ENCODE data around the gene RASD1. TPM values are rescaled to one million over a fixed set of nuclear protein-coding genes. Genes with fewer than 3 reads are reported as not detected.

Gene RASD1
- total RNA-seq, 1 experiment from 2014 or later, result 59.0 TPM

DNA sequence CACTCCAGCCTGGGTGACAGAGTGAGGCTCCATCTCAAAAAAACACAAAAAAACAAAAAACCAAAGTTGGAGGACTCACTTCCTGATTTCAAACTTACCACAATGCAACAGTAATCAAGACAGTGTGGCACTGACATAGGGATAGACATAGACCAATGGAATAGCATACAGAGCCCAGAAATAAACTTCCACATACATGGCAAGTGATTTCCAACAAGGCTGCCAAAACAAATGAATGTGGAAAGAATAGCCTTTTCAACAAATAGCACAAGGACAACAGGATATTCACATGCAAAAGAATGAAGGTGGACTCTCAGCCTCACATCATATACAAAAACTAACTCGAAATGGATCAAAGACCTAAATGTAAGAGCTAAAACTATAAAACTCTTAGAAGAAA lies 36.8 kb upstream of the RASD1 start:
- TF ChIP-seq, protein P1, sequence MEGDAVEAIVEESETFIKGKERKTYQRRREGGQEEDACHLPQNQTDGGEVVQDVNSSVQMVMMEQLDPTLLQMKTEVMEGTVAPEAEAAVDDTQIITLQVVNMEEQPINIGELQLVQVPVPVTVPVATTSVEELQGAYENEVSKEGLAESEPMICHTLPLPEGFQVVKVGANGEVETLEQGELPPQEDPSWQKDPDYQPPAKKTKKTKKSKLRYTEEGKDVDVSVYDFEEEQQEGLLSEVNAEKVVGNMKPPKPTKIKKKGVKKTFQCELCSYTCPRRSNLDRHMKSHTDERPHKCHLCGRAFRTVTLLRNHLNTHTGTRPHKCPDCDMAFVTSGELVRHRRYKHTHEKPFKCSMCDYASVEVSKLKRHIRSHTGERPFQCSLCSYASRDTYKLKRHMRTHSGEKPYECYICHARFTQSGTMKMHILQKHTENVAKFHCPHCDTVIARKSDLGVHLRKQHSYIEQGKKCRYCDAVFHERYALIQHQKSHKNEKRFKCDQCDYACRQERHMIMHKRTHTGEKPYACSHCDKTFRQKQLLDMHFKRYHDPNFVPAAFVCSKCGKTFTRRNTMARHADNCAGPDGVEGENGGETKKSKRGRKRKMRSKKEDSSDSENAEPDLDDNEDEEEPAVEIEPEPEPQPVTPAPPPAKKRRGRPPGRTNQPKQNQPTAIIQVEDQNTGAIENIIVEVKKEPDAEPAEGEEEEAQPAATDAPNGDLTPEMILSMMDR (conservative IDR thresholded peaks at IDR 0.05; ENCODE audit: low read depth, low read length), result no peak
- TF ChIP-seq EZH2phosphoT487 (IDR thresholded peaks at IDR 0.05; ENCODE audit: borderline replicate concordance, low read length) (no peak), EZH2 (IDR thresholded peaks at IDR 0.05; ENCODE audit: low read length, unreplicated experiment) (no peak)
- CTCF ChIA-PET, result no interaction called here
- Histone ChIP-seq H3K27ac (ENCODE audit: low read length) (no peak overlapping the region), H3K9ac (ENCODE audit: low read length) (no peak overlapping the region), H3K9me2 (replicated peaks; ENCODE audit: low read length) (no peaks in the 10 kb centered on the region), H3K4me2 (ENCODE audit: low read length) (no peak overlapping the region), H4K20me1 (ENCODE audit: low read length) (no peaks in the 10 kb centered on the region), H3K9me3 (ENCODE audit: low read length) (peaks cover 10% of the 10 kb centered on the region; the same call in 1 of the 2 replicates), H3K4me3 (ENCODE audit: low read length) (no peak overlapping the region), H3K27me3 (ENCODE audit: low read length) (no peaks in the 10 kb centered on the region), H3K36me3 (ENCODE audit: low read depth, low read length) (no peaks in the 10 kb centered on the region), H3K4me1 (ENCODE audit: insufficient read depth, low read length) (peaks cover 7% of the 10 kb centered on the region), H3K79me2 (ENCODE audit: low read length) (no peaks in the 10 kb centered on the region), H2AFZ (ENCODE audit: low read length) (no peak overlapping the region), H3F3A (ENCODE audit: low read length, unreplicated experiment) (no peaks in the 10 kb centered on the region)
- POLR2A ChIA-PET (ENCODE audit: unreplicated experiment), result no interaction called here
- intact Hi-C loops (cut with micrococcal nuclease), result no loop called here
- DNase-seq (no peak), ATAC-seq (no peak)
- no TSS peak for BruUV-seq (replicated peaks)

DNA sequence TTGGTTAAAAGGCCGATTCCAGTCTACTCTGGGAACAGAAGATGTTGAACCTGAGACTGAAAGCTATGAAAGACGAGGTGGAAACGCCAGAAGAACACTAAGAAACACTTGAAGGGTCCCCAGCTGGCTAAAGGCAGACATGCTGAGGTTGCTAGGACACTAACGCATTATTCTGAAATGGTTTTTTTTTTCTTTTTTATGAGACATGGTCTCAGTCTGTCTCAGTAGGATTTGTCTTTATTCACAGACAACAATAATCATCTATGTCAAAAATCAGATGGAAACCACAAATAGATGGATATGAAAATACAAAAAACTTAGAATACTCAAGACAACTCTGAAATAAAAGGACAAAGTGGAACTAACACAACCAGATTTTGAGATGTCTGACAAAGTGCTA lies 35.0 kb upstream of the RASD1 start:
- Histone ChIP-seq H3K79me2 (ENCODE audit: low read length) (no peaks in the 10 kb centered on the region), H3K4me2 (ENCODE audit: low read length) (no peak overlapping the region), H3K9me2 (replicated peaks; ENCODE audit: low read length) (no peaks in the 10 kb centered on the region), H3F3A (ENCODE audit: low read length, unreplicated experiment) (no peaks in the 10 kb centered on the region), H3K36me3 (ENCODE audit: low read depth, low read length) (no peaks in the 10 kb centered on the region), H3K27ac (ENCODE audit: low read length) (no peak overlapping the region), H3K9me3 (ENCODE audit: low read length) (peaks cover 10% of the 10 kb centered on the region; the same call in 1 of the 2 replicates), H4K20me1 (ENCODE audit: low read length) (no peaks in the 10 kb centered on the region), H3K27me3 (ENCODE audit: low read length) (no peaks in the 10 kb centered on the region), H3K4me3 (ENCODE audit: low read length) (no peak overlapping the region), H2AFZ (ENCODE audit: low read length) (no peak overlapping the region), H3K4me1 (ENCODE audit: insufficient read depth, low read length) (no peaks in the 10 kb centered on the region), H3K9ac (ENCODE audit: low read length) (no peak overlapping the region)
- ChIA-PET POLR2A (ENCODE audit: unreplicated experiment) (no interaction called here), CTCF (no interaction called here)
- ATAC-seq, result no peak
- TF ChIP-seq EZH2 (IDR thresholded peaks at IDR 0.05; ENCODE audit: low read length, unreplicated experiment) (no peak), EZH2phosphoT487 (IDR thresholded peaks at IDR 0.05; ENCODE audit: borderline replicate concordance, low read length) (no peak)
- TF ChIP-seq, protein P1 (conservative IDR thresholded peaks at IDR 0.05; ENCODE audit: low read depth, low read length), result no peak
- intact Hi-C loops (cut with micrococcal nuclease), result no loop called here
- no TSS peak for BruUV-seq (replicated peaks)
- DNase-seq, result no peak

DNA sequence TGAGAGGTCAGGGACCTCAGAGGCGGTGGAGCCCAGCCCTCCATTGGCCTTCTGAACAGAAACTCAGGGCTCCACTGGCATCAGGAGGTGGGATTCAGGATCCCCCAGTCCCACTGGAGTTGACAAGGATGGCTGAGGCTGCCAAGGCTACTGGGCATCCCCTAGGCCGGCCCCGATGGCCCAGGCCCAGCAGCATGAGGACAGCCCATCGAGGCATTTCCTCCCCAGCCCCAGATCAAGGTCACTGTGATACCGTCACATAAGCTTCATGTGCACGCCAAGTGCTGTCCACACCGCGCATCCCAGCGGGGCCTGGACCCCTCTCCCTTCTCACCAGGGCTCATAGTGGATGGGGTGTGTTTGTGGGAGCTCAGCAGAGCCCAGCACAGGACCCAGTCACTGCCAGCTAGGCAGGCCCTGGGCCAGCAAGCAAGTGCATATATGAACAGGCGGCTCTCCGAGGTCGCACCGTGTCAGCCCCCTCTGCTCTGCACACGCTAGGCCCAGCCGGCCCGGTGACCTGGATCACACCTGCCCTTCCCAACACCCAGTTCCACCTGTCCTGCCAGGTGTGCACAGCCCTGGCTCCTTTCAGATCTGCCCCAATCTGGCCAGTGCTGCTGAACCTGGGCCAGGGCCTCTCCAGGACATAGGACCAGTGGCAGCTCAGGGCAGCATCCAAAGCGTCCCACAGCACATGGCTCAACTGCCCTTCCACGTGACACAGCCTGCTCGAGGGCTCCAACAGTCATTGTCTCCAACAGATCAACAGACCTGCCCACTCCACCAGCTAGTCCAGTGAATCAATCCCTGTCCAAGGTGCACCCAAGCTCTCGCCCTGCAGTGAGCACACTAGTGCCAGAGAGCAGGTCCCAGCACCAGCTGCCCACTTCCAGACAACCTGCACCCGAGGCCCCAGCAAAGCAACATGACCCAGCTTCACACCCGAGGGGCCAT lies 32.8 kb upstream of the RASD1 start:
- H3K9me3 ChIP-seq (ENCODE audit: low read length), result peaks cover 10% of the 10 kb centered on the region; the same call in 1 of the 2 replicates
- no peaks in the 10 kb centered on the region for H4K20me1 ChIP-seq (ENCODE audit: low read length)
- no peak overlapping the region for H3K27ac ChIP-seq (ENCODE audit: low read length)
- BruUV-seq (replicated peaks), result no TSS peak
- TF ChIP-seq EZH2 (IDR thresholded peaks at IDR 0.05; ENCODE audit: low read length, unreplicated experiment), result no peak
- H3K36me3 ChIP-seq (ENCODE audit: low read depth, low read length), result no peaks in the 10 kb centered on the region
- no peaks in the 10 kb centered on the region for H3K4me1 ChIP-seq (ENCODE audit: insufficient read depth, low read length)
- no peak overlapping the region for H3K4me2 ChIP-seq (ENCODE audit: low read length)
- no peak overlapping the region for H3K4me3 ChIP-seq (ENCODE audit: low read length)
- H3K9me2 ChIP-seq (replicated peaks; ENCODE audit: low read length), result no peaks in the 10 kb centered on the region
- H3K9ac ChIP-seq (ENCODE audit: low read length), result no peak overlapping the region
- no peak for DNase-seq
- ChIA-PET POLR2A (ENCODE audit: unreplicated experiment) (no interaction called here), CTCF (no interaction called here)
- no peaks in the 10 kb centered on the region for H3F3A ChIP-seq (ENCODE audit: low read length, unreplicated experiment)
- no peak overlapping the region for H2AFZ ChIP-seq (ENCODE audit: low read length)
- no peaks in the 10 kb centered on the region for H3K79me2 ChIP-seq (ENCODE audit: low read length)
- no peaks in the 10 kb centered on the region for H3K27me3 ChIP-seq (ENCODE audit: low read length)
- intact Hi-C loops (cut with micrococcal nuclease), result no loop called here
- ATAC-seq, result no peak
